ENCODE results near the gene NT5DC1.
"Not testable (repeated sequence)": the region's sequence is repeated elsewhere in the genome, so short reads cannot be mapped to it uniquely, and the experiment has no call there.

Gene NT5DC1

GRCh38 chr6:116090251-116090650 lies 10.4 kb upstream of the NT5DC1 start:
- DNase-seq (ENCODE audit: low read depth in 2 of 2), result no peak

- DNase-seq (ENCODE audit: low read depth in 2 of 2), result no peak
Observed at GRCh38 chr6:116094041-116094440, 6.6 kb upstream of the NT5DC1 start.

- not testable (repeated sequence) for DNase-seq (ENCODE audit: low read depth in 2 of 2)
Observed at GRCh38 chr6:116096048-116096759, 4.4 kb upstream of the NT5DC1 start.

- no peak for DNase-seq (ENCODE audit: low read depth in 2 of 2)
Observed at GRCh38 chr6:116096979-116097816, 3.5 kb upstream of the NT5DC1 start.

GRCh38 chr6:116099036-116099435 lies 1.6 kb upstream of the NT5DC1 start:
- DNase-seq (ENCODE audit: low read depth in 2 of 2), result no peak

- peak; percentile 62 to 77 for DNase-seq (ENCODE audit: low read depth in 2 of 2)
Observed at GRCh38 chr6:116101302-116101718, 657 bp downstream of the NT5DC1 start.

GRCh38 chr6:116101790-116102189 lies 1.1 kb downstream of the NT5DC1 start:
- no peak for DNase-seq (ENCODE audit: low read depth in 2 of 2)

GRCh38 chr6:116102873-116103272 lies 2.2 kb downstream of the NT5DC1 start:
- DNase-seq (ENCODE audit: low read depth in 2 of 2), result no peak

- no peak for DNase-seq (ENCODE audit: low read depth in 2 of 2)
Observed at GRCh38 chr6:116104636-116105035, 4.0 kb downstream of the NT5DC1 start.

GRCh38 chr6:116105247-116105646 lies 4.6 kb downstream of the NT5DC1 start:
- DNase-seq (ENCODE audit: low read depth in 2 of 2), result no peak

GRCh38 chr6:116106146-116106545 lies 5.5 kb downstream of the NT5DC1 start:
- DNase-seq (ENCODE audit: low read depth in 2 of 2), result no peak

GRCh38 chr6:116108836-116109235 lies 8.2 kb downstream of the NT5DC1 start:
- no peak for DNase-seq (ENCODE audit: low read depth in 2 of 2)

GRCh38 chr6:116111552-116112528 lies 11.2 kb downstream of the NT5DC1 start:
- DNase-seq (ENCODE audit: low read depth in 2 of 2), result peak in 1 of 2 experiments; percentile 15

- no peak for DNase-seq (ENCODE audit: low read depth in 2 of 2)
Observed at GRCh38 chr6:116113386-116113785, 12.7 kb downstream of the NT5DC1 start.

GRCh38 chr6:116115781-116116180 lies 15.1 kb downstream of the NT5DC1 start:
- no peak for DNase-seq (ENCODE audit: low read depth in 2 of 2)

GRCh38 chr6:116118608-116119007 lies 18.0 kb downstream of the NT5DC1 start:
- DNase-seq (ENCODE audit: low read depth in 2 of 2), result no peak

- no peak for DNase-seq (ENCODE audit: low read depth in 2 of 2)
Observed at GRCh38 chr6:116120430-116120829, 19.8 kb downstream of the NT5DC1 start.

- no peak for DNase-seq (ENCODE audit: low read depth in 2 of 2)
Observed at GRCh38 chr6:116126032-116126431, 25.4 kb downstream of the NT5DC1 start, which contains the start of gene COL10A1. Gene COL10A1, minus strand, starts transcription at chr6:116126132. Its CDS starts 640 bp downstream, at chr6:116125492.

- DNase-seq (ENCODE audit: low read depth in 2 of 2), result no peak
Observed at GRCh38 chr6:116127771-116128493, 27.3 kb downstream of the NT5DC1 start.

- DNase-seq (ENCODE audit: low read depth in 2 of 2), result no peak
Observed at GRCh38 chr6:116133453-116133852, 32.8 kb downstream of the NT5DC1 start.

- DNase-seq (ENCODE audit: low read depth in 2 of 2), result no peak
Observed at GRCh38 chr6:116136373-116136772, 35.7 kb downstream of the NT5DC1 start.

Measured in stimulated activated CD4-positive, alpha-beta T cell treated with anti-CD3 and anti-CD28 coated beads, Interleukin-12 subunit alpha, Interleukin-12 subunit beta, amount 100 ng/mL, for 24 hours (primary cell).